Activated CD4-positive, CD25-positive, alpha-beta regulatory T cell treated with anti-CD3 and anti-CD28 coated beads, Interleukin-2, amount 50 U/mL, for 72 hours (primary cell): ENCODE data around the gene NFIB.

Source experiments
- DNase-seq: peaks from one replicate; pipeline ENCODE4 v3.0.0; 2021

Gene NFIB

GRCh38 chr9:14238518-14238917, 75.4 kb downstream of the NFIB start:
- DNase-seq = no peak

GRCh38 chr9:14238079-14238478, 75.9 kb downstream of the NFIB start:
- no peak for DNase-seq

- DNase-seq = no peak
Measured at GRCh38 chr9:14236591-14236990, 77.3 kb downstream of the NFIB start.

GRCh38 chr9:14232111-14232510, 81.8 kb downstream of the NFIB start:
- DNase-seq = no peak

GRCh38 chr9:14231196-14231990, 82.5 kb downstream of the NFIB start:
- no peak for DNase-seq

- DNase-seq = no peak
Measured at GRCh38 chr9:14228602-14229001, 85.3 kb downstream of the NFIB start.

- DNase-seq = no peak
Measured at GRCh38 chr9:14226855-14227532, 86.9 kb downstream of the NFIB start.

- DNase-seq = no peak
Measured at GRCh38 chr9:14223081-14223480, 90.9 kb downstream of the NFIB start.

GRCh38 chr9:14222149-14222835, 91.6 kb downstream of the NFIB start:
- DNase-seq = no peak

- DNase-seq = no peak
Measured at GRCh38 chr9:14221558-14221957, 92.4 kb downstream of the NFIB start.

GRCh38 chr9:14221119-14221518, 92.8 kb downstream of the NFIB start:
- DNase-seq = no peak

- no peak for DNase-seq
Measured at GRCh38 chr9:14220256-14220655, 93.7 kb downstream of the NFIB start.

- DNase-seq = no peak
Measured at GRCh38 chr9:14219850-14220249, 94.1 kb downstream of the NFIB start.

- DNase-seq = no peak
Measured at GRCh38 chr9:14218253-14218652, 95.7 kb downstream of the NFIB start.

- no peak for DNase-seq
Measured at GRCh38 chr9:14216612-14217194, 97.2 kb downstream of the NFIB start.

GRCh38 chr9:14215614-14216013, 98.3 kb downstream of the NFIB start:
- no peak for DNase-seq

- no peak for DNase-seq
Measured at GRCh38 chr9:14214693-14215092, 99.2 kb downstream of the NFIB start.

GRCh38 chr9:14214065-14214684, 99.8 kb downstream of the NFIB start:
- no peak for DNase-seq

- no peak for DNase-seq
Measured at GRCh38 chr9:14213504-14213903, 100.4 kb downstream of the NFIB start.

- no peak for DNase-seq
Measured at GRCh38 chr9:14212697-14213420, 101.1 kb downstream of the NFIB start.

- DNase-seq = no peak
Measured at GRCh38 chr9:14212077-14212476, 101.9 kb downstream of the NFIB start.

GRCh38 chr9:14211564-14211963, 102.4 kb downstream of the NFIB start:
- DNase-seq = no peak
